ENCODE data around the gene ZNF277. TPM values are rescaled to one million over a fixed set of nuclear protein-coding genes. Genes with fewer than 3 reads are reported as not detected.

ZNF277 gene
- total RNA-seq, 1 experiment from 2014 or later, result 23.3 TPM

DNA sequence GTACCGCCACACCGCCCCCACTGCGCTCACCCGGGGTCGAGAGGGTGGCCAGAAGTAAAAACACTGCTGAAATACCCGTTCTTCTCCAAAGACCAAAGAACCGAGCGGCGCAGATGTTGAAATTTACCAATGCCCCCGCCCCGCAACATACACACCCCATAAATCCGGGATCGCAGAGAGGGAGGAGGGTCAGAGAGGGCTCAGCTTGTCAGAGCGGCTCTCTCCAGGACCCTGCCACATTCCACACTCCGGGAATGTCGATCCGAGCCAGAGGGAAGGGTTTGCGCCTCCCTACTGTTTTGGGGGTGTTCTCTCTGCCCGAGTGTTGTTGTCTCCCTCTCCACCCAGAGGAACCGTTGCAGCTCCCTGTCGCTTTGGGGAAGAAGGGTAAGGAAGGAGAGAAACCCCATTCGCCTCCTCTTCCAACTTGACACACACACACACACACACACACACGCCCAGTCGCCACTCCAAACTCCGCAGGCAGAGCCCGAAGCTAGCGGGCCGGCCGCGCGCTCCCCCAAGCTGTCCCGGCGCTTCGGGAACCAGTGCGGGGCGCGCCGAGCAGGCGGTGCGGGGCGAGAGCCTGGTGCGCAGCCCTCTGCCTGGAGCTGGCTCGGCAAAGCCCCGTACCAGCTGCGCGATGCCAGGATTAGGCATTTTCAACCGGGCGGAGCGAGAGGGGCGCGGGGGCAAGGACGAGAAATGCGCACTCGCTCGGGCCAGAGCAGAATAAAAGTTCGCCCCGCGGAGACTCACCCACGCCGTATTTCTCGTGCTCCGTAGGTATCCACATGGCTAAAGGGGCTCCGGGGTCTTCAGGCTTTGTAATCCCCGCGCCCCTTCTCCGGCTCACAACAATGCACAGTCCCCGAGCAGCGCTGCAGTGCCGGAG, 905 bp upstream of the ZNF277 start:
- Histone ChIP-seq H3K4me1 (replicated peaks; ENCODE audit: insufficient read depth) (peaks cover 19% of the 10 kb centered on the region), H3K9me3 (ENCODE audit: insufficient read depth, low read depth) (no peaks in the 10 kb centered on the region; the same call in 1 of the 2 replicates), H2AFZ (peak overlapping the region; percentile 98), H3K9me2 (ENCODE audit: insufficient read depth) (no peaks in the 10 kb centered on the region), H3K4me3 (peak overlapping the region; percentile 66), H3K36me3 (ENCODE audit: low read depth) (no peaks in the 10 kb centered on the region), H3K27me3 (ENCODE audit: insufficient read depth, low read depth) (no peaks in the 10 kb centered on the region), H3F3A (ENCODE audit: insufficient read depth, low read depth) (no peaks in the 10 kb centered on the region), H4K20me1 (ENCODE audit: insufficient read depth) (no peaks in the 10 kb centered on the region), H3K4me2 (peak overlapping the region; percentile 100), H3K79me2 (ENCODE audit: low read depth) (peaks cover 29% of the 10 kb centered on the region), H3K27ac (no peak overlapping the region)
- ChIA-PET POLR2A (ENCODE audit: unreplicated experiment) (interaction anchor here (0.5 kb wide), 1 partner anchor 439 kb away, joined by 5 read pairs; no protein-coding TSS in a partner anchor), CTCF (interaction anchor here (0.8 kb wide), 1 partner anchor 275 kb away, joined by 3 read pairs; no protein-coding TSS in a partner anchor)
- intact Hi-C loops (cut with micrococcal nuclease; ENCODE audit: unreplicated experiment), result loop anchor here (1.0 to 10.0 kb wide), 8 partner anchors 123 to 443 kb away; partner anchors contain the start of gene IFRD1
- peak in 1 of 2 experiments; percentile 44 for DNase-seq
- BruUV-seq (replicated peaks), result TSS peak; percentile 19
- TF ChIP-seq, protein P1, sequence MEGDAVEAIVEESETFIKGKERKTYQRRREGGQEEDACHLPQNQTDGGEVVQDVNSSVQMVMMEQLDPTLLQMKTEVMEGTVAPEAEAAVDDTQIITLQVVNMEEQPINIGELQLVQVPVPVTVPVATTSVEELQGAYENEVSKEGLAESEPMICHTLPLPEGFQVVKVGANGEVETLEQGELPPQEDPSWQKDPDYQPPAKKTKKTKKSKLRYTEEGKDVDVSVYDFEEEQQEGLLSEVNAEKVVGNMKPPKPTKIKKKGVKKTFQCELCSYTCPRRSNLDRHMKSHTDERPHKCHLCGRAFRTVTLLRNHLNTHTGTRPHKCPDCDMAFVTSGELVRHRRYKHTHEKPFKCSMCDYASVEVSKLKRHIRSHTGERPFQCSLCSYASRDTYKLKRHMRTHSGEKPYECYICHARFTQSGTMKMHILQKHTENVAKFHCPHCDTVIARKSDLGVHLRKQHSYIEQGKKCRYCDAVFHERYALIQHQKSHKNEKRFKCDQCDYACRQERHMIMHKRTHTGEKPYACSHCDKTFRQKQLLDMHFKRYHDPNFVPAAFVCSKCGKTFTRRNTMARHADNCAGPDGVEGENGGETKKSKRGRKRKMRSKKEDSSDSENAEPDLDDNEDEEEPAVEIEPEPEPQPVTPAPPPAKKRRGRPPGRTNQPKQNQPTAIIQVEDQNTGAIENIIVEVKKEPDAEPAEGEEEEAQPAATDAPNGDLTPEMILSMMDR (conservative IDR thresholded peaks at IDR 0.05), result no peak
- TF ChIP-seq EZH2 (IDR thresholded peaks at IDR 0.05; ENCODE audit: low read depth), result no peak

DNA sequence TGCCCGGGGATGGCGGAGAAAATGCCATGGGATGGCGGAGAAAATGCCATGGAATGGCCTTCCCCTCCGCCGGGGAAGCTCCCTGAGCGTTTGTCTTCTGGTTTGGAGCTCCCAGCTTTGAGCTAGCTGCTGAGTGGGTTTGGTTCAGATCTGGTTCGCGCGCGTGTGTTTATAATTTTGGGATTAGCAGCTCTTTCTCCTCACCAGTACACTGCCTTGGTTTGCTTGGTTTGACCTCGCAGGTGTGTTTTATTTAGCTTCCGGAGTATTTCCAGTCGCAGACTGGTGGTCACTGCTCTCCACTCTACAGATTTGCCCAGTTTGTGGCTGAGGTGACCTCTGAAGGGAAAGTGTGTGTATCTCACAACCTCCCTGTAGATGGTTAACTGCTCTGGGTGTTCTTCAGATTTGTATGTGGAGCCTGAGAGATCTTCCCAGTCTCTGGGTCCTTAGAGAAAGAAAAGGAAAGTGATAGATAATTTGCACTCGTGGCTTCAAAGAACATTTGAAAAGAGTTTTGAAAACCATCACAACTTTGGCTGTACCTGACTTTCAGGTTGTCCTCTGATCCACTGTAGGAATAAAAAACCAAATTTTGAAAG, 597 bp downstream of the ZNF277 start:
- Histone ChIP-seq H2AFZ (peak overlapping the region; percentile 94), H3K79me2 (ENCODE audit: low read depth) (peaks cover 42% of the 10 kb centered on the region), H3K27me3 (ENCODE audit: insufficient read depth, low read depth) (no peaks in the 10 kb centered on the region), H4K20me1 (ENCODE audit: insufficient read depth) (no peaks in the 10 kb centered on the region), H3K27ac (no peak overlapping the region), H3K4me3 (peak overlapping the region; percentile 66), H3K4me2 (peak overlapping the region; percentile 88), H3K9me3 (ENCODE audit: insufficient read depth, low read depth) (no peaks in the 10 kb centered on the region; the same call in 1 of the 2 replicates), H3K9me2 (ENCODE audit: insufficient read depth) (no peaks in the 10 kb centered on the region), H3K36me3 (ENCODE audit: low read depth) (no peaks in the 10 kb centered on the region), H3F3A (ENCODE audit: insufficient read depth, low read depth) (no peaks in the 10 kb centered on the region), H3K4me1 (replicated peaks; ENCODE audit: insufficient read depth) (peaks cover 19% of the 10 kb centered on the region)
- BruUV-seq (replicated peaks), result TSS peak; percentile 72
- TF ChIP-seq EZH2 (IDR thresholded peaks at IDR 0.05; ENCODE audit: low read depth), result no peak
- TF ChIP-seq, protein P1 (conservative IDR thresholded peaks at IDR 0.05), result no peak
- CTCF ChIA-PET, result interaction anchor here (0.6 kb wide), 1 partner anchor 79 kb away, joined by 12 read pairs; no protein-coding TSS in a partner anchor
- DNase-seq, result no peak
- intact Hi-C loops (cut with micrococcal nuclease; ENCODE audit: unreplicated experiment), result loop anchor here (1.0 to 10.0 kb wide), 8 partner anchors 125 to 445 kb away; partner anchors contain the start of gene IFRD1
- POLR2A ChIA-PET (ENCODE audit: unreplicated experiment), result interaction anchor here (0.5 to 0.8 kb wide), 3 partner anchors 215 to 242 kb away, joined by 3 to 6 read pairs (median 3); no protein-coding TSS in a partner anchor

DNA sequence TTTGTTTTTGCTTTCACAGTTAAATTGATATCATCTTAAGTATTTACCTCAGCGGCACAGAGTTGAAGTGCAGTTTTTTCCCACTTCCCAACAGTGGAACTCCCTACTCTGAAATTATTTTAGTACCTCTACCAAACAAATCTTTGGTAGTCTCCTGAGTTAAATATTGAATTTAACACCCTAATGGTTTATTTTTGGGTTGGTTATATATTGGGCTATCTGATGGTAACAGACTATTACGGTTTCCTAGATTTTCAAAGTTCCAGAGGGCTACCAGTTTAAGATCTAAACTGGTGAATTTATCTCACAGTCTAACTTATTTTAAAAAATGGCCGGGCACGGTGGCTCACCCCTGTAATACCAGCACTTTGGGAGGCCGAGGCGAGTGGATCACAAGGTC, 1.3 kb downstream of the ZNF277 start:
- intact Hi-C loops (cut with micrococcal nuclease; ENCODE audit: unreplicated experiment), result loop anchor here (2.0 to 10.0 kb wide), 7 partner anchors 125 to 445 kb away; no protein-coding TSS in a partner anchor
- BruUV-seq (replicated peaks), result no TSS peak

More for the DNA sequence above, 1.3 kb downstream of the ZNF277 start:
- Histone ChIP-seq H3K9me2 (ENCODE audit: insufficient read depth) (no peaks in the 10 kb centered on the region), H3K27me3 (ENCODE audit: insufficient read depth, low read depth) (no peaks in the 10 kb centered on the region), H2AFZ (peak overlapping the region; percentile 94), H3K4me1 (replicated peaks; ENCODE audit: insufficient read depth) (peaks cover 19% of the 10 kb centered on the region), H3F3A (ENCODE audit: insufficient read depth, low read depth) (no peaks in the 10 kb centered on the region), H4K20me1 (ENCODE audit: insufficient read depth) (no peaks in the 10 kb centered on the region), H3K36me3 (ENCODE audit: low read depth) (no peaks in the 10 kb centered on the region), H3K79me2 (ENCODE audit: low read depth) (peaks cover 48% of the 10 kb centered on the region), H3K4me3 (peak overlapping the region; percentile 66), H3K4me2 (peak overlapping the region; percentile 88), H3K27ac (no peak overlapping the region), H3K9me3 (ENCODE audit: insufficient read depth, low read depth) (no peaks in the 10 kb centered on the region)
- ChIA-PET CTCF (no interaction called here), POLR2A (ENCODE audit: unreplicated experiment) (no interaction called here)
- DNase-seq, result no peak
- TF ChIP-seq EZH2 (IDR thresholded peaks at IDR 0.05; ENCODE audit: low read depth), result no peak
- TF ChIP-seq, protein P1 (conservative IDR thresholded peaks at IDR 0.05), result no peak
